Activated T-cell treated with anti-CD3 and anti-CD28 coated beads, Interleukin-2, amount 50 U/mL, for 1 hour (primary cell): Measurements from ENCODE around the gene NEUROD2.
"Not testable (repeated sequence)": the region's sequence is repeated elsewhere in the genome, so short reads cannot be mapped to it uniquely, and the experiment has no call there.

Experiments
- DNase-seq: peaks from one replicate; pipeline ENCODE4 v3.0.0-alpha.2; 2020

The NEUROD2 gene

DNA sequence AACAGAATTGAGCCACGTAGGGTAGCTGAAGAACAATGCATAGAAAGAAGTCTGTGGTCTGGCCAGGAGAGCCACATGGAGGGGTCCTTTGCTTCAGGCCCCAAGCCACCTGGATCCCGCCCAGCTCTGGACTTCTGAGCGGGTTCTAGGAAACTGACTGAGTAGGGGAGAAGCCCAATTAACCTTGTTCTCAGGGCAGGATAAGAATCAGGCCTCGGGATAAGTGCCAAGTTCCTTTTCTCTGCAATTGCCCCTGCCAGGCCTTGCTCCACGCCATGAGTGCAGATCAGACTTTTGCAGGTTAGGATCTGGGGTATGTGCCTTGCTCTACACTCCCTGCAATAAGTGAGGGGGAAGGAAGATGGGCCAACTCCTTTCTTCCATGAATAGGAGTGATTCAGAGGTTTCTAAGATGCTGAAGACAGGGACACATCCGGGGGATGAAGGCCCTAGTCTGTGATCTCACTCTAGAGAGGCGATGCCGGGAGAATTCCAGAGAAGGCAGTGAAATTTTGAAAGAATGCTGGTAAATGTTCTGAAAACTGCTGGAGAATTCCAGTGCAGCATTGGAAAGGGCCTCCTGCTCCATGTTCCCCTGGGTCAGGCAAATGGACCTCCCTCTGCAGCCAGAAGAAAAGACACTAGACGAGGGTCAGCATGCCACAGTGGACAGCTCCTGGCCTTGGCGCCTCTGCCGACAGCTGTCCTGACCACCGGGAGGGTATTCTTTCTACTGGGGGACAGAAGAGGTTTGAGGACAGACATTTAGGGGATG, 5.8 kb downstream of the NEUROD2 start:
- DNase-seq, result no peak

DNA sequence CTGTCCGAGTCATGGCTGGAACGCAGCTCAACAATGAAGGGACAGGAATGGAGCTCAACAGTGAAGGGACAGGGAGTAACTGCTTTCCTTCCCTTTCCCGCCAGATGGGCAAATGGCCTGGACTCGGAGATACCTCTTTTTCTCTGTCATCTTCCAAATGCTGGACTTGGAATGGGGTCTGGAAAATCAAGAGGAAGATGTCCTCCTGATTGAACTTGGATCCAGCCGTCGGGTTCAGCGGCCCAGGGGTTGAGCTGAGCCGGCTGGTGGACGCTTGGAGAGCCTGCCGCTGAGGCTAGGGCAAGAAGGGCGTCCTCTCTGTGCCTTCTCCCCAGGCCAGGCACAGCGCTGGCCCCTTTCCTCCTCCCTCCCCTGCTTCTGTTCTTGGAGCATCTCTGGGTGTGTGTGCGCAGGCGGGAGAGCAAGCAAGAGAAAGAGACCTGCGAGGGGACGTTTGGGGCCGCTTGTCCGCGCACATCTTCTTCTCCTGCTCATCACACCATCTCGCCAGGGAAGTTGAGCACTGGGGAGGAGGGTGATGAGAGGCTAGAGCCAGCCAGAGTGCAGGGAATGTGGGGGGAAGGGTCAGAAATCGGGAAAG, 6.6 kb downstream of the NEUROD2 start:
- no peak for DNase-seq

DNA sequence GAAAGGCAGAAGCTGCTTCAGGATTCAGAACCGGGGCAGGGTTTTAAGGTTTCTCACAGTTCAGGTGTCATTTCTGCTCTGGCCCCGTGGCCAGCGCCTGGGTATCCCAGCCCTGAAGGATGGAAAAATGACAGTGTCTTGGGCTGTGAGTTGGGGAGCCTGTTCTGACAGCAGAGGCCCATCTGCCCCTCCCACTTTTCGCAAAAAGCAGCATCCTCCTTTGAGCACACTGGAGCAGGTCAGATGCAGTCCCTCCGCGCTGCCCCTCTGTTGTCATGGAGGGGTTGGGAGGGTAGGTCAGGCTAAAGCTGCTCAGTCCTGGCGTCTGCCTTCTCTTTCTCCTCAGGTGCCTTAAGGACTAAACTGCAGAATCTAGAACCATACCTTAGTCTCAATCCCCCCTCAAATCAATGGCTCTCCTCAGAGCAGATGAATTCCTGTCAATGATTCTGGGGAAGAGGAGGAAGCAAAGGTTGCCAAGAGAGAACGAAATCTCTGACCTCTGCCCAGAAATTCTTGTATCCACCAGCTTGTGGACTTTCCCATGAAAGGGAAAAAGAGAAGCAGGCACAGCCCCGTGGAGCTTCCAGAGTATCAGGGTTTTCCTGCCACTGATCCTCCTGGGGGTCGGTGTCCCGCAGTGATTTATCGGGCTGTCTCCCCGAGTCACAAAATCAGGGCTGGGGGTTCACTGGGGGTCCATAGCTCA, 7.3 kb downstream of the NEUROD2 start:
- DNase-seq, result no peak

DNA sequence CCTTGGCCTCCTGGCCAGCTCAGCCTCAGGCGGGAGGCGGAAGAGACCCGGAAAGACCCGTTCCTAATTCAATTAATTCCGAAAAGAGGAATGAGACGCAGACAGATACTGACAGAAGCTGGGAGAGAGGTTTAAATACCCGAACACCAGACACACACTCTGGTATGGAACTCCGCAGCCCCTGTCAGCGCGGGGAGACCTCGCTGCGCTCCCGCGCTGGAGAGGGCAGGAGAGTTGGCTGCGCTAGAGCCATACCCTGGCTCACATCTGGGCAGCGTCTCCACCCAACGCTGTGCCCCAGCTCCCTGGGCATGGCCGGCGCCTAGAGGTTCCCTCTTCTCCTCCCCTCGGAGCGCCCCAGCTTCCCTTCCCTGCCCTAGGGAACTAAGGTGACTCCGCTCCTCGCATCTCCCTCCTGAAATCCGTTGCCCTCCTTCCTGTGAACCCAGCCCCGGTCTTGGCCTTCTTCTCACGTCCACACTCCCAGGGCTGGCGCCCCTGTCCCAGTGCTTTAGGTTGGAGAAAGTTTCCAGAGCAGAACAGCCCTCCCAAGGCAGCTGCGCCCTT, 8.0 kb downstream of the NEUROD2 start:
- DNase-seq, result no peak

DNA sequence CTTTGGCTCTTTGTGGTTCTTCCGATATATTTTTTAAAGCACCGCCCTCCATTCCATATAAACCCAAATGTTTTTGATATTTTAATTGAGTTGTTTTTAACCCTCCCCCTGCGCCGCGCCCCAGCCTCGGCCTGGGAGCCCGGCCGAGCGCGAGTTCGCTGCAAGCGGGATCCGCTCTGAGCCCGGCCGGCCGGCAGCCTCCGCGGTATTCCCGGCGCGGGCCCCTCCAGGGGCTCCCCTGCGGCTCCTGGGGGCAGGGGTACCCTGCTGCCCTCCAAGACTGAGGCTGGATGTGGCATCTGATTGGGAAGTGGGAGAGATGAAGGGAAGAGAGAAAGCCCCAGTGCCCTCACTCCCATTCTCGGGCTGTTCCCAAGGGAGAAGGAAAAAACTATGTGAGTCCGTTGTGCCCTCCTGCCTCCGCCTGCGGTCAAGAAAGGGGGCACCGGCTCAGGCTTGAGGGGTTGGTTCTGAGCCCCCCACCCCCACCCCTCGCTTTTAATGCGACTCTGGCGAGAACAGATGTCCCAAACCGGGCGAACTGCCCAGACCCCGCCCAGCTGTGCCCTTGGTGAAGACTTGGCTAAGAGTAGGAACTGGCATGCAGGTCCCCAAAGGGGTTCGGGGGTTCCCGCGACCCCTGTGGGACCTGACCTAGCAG, 8.6 kb downstream of the NEUROD2 start:
- no peak for DNase-seq

DNA sequence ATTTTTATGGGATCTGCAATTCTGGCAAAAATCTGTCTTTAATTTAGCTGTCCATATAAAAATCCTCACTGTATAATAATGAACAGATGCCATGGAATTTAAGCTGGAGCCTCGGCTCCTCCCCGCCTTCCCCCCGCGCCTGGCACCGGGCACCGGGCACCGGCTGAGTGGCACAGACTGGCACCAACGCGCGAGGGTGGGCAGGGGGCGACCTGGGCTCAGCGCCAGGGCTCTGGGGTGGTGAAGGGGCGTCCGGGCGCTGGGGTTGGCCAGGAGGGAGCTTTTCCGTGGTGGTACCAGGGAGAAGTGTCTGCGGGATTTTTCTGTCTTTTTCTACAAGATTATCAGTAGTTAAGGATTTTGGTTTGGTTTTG, 9.1 kb downstream of the NEUROD2 start:
- no peak for DNase-seq

DNA sequence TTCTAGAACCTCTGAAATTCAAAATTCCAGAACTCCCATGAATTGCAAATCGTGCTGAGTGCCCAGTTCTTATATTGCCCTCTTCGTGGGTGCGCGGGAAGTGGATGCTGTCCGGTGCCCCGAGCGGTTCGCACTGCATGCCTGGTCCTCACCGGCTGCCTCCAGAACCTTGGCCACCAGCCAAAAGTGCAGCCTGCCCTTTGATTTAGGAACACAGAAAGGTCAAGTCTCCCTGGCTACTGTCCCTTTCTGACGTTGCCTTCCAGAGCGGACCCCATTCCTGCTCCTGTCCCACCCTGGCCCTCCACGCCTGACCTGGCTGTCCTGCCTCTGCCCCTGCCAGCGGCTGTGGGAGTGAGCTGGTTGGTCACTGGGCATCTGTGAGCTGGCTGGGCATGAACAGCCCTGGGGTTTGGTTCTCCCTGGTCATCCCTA, 9.7 kb downstream of the NEUROD2 start:
- no peak for DNase-seq

DNA sequence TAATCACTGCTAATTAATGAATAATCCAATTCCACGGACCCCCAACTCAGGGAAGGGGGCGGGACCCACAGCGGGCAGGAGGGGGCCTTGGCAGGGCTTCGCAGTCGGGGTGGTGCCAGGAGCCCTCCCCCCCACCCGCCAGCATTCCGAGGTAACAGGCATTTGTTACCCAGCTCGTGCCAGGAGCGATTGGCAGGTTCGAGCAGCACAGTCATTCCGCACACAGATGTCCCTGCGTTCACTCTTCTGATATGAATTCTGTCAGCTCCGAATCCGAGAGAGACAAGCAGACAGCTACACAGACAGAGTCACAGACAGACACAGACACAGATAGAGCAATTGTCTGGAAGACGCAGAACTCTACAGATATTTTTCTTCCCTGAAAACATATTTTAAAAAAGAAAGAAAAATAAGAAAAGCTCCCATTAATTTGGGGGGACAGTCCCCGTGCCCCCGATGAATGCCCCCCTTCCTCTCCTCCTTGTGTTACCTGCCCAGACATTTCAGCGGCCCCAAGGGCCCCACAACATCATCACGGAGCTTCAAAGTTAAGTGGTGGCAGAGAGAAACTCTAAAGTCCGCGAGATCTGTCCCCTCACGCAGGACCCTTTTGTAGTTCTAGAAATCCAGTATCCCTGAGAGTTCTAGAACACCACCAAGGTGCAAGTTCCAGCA, 10.2 kb downstream of the NEUROD2 start:
- no peak for DNase-seq

DNA sequence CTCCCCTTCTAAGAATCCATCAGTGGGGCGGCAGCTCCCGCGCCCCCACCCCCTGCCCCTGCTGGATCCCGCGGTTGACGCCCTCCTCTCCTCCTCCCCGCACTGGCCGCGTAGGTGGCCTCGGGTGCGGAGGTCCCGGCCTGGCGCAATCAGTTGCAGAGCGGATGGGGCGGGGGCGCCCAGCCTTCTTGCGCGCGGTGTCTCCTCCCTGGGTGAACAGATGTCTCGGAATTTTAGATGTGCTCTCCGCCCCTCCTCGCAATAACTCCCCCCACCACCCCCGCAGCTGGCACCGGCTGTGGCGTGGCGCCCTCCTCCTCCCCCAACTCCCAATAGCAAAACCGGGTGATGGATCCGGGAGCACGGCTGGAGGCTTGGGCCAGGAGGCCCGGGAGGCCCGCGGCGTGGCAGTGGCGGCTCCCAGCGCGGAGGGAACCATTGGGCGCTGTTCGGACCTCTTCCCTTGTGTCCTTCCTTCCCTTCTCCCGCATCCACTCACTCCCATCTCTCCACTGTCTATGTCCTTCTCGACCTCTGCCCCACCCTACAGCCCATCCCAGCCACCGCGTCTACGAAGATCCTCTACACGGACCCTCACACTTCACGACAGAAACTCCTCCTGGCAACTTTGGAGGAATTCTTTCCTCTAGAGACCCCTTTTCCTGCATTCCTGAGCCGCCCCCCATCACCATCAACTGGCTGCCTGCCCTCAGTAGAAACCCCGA, 11.0 kb downstream of the NEUROD2 start:
- no peak for DNase-seq

DNA sequence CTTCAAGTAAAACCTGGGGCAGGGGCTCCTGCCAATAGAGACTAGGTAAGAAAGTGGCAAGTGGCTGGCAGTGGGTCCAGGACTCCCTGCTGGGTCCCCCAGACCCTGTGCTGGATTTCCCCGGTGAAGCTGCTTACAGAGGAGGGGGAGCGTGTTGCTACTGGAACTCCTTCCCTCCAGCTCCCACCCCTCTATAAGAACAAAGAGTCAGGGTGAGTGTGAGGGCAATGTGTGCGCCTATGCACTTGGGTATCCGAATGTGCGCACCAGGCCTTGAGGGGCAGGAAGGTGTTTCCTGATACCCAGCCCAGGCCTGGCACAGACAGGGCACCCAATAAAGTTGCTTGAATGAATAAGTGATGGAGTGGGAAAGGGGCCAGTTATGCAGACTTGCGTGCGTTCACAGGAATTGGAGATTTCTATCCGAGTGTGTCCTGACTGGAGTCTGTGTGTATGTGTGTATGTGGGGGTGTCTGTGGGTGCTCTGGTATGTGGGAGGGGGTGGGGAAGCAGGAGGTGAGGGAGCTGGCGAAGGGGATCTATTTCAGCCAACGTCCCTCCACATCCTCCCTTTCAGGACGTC, 11.7 kb downstream of the NEUROD2 start:
- DNase-seq, result no peak

DNA sequence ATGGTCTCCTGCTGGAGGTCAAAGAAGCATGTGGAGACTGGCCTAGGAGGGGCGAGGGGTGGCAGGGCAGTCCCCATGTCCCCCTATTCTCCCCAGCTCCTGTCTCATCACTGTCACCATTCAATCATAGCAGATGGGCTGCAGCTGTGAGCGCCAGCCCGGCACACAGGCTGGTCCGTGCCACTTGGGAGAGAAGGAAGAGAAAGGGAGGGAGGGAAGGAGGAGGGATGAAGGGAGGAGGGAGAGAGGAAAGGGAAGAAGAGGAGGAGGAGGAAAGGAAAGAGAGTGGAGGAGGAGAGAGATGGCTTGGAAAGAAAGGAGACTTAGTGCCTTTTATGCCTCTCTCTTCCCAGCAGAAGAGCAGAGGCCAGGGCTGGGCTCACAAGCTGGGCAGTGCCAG, 12.4 kb downstream of the NEUROD2 start:
- no peak for DNase-seq

DNA sequence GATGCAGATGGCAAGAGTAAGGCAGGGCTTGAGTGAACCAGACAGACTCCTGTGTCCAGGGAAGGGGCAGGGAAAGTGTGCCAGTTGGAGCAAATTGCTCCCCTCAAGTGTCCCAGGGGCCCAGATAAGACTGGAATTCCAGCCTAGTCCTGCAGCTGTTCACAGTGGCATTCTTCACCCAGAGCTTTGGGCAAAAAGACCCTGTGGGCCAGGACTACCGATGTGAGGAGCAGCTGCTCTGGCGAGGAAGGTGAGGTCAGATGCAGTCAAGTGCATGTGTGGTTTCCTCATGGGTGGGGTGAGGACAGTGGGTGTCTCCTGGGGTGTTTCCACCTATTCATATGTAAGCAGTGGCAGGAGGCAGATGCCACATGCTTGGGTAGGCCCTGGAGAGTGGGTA, 14.3 kb downstream of the NEUROD2 start:
- DNase-seq, result no peak

DNA sequence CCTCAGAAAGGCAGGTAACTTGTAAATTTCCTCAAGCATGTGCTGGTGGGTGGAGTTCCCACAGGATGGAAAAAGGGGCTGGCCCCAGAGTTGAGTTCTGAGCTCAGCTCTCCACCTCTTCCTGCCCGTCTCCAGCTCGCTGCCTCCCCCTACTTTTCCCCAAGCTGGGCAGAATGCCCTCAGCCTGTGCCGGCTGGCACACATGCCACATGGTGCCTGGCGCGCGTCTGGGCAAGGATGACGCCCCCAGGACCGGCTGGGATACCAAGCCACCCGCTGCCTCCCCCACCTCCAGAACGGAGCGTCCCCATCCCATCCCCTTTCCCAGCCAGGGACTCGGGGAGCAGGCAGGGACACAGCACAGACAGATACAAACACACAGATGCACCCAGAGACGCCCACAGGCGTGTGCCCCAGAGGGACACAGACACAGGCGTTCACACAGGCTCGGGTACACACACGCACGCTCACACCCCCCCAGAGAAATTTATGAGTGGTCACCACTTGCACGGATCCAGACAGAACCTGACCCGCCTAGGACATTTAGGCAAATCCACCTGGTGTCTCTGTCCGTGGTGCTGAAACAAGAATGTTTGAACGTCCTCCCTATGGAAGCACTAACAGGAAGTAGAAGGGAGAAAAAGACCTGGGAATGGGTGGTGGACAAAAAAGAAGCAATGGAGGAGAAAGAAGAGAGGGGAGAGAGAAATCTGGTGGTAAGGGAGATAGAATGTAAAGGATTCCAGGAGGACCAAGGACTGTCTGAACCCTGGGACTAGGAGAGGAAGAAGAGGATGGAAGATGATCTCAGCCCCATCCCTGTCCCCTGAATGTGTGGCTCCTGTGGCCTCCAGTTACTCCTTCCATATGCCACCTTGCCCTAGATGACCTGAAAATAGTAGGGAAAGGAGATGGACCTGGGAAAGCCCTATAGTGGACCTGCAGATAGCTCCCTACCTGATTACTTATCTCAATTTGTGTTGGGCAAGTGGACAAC, 15.5 kb downstream of the NEUROD2 start:
- DNase-seq, result no peak

DNA sequence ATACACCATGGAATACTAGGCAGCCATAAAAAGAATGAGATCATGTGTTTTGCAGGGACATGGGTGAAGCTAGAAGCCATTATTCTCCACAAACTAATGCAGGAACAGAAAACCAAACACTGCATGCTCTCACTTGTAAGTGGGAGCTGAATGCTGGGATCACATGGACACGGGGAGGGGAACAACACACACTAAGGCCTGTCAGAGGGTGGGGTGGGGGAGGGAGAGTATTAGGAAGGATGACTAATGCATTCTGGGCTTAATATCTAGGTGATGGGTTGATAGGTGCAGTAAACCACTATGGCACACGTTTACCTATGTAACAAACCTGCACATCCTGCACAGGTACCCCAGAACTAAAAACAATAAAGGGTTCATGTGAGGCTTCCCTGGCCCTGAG, 17.5 kb downstream of the NEUROD2 start:
- DNase-seq, result not testable (repeated sequence)

DNA sequence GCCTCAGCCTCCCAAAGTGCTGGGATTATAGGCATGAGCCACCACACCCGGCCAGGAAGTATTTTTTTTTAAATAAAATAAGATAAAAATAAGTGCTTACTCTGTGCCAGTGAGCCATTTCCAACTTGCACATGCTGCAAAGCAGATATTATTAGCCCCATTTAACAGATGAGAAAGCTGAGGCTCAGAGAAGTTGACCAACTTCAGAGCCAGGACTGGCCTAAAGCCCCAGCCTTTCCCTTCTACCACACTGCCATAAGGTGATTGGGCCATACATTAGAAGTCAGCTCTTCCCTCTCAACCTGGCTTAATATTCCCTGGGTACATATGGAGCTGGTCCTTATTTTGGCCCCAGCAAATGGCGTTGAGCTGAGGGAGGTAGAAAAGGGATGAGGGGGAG, 25.1 kb downstream of the NEUROD2 start:
- DNase-seq, result no peak

DNA sequence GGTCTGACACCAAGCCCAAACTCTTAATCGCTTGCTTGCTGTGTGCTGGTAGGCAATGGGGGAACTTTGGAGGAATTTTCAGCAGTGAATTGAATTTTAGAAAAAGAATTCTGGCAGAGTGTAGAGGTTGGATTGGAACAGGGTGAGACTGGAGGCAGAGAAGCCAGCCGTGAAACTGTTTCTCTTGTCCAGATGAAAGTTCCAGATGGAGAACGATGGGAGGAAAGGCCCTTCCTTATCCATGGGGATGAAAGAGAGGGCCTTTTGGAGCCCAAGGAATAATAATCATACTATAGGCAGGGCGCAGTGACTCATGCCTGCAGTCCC, 26.0 kb downstream of the NEUROD2 start:
- DNase-seq, result no peak

DNA sequence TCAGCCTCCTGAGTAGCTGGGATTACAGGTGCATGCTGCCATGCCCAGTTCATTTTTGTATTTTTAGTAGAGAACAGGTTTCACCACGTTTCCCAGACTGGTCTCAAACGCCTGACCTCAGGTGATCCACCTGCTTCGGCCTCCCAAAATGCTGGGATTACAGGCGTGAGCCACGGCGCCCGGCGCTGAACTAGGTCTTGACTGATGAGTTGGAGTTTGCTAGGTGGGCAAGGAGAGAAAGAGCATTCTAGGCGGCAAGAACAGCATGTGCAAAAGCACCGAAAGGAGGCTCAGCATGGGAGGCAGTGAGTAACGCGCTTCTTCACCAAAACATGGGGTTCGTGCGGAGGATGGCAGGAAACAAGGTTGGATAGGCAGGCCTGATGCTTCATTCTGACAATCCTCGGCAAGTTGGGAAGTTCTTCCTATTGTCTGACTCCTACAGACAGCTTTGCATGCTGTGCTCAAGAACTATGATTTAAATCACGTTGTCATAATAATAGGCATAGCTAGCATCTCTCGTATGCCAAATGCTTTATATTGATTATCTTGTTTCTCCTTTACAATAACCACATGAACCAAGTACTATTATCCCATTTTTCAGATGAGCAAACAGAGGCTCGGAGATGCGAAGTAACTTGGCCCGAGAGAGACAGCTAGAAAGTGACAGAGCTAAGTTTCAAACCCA, 26.5 kb downstream of the NEUROD2 start:
- no peak for DNase-seq

DNA sequence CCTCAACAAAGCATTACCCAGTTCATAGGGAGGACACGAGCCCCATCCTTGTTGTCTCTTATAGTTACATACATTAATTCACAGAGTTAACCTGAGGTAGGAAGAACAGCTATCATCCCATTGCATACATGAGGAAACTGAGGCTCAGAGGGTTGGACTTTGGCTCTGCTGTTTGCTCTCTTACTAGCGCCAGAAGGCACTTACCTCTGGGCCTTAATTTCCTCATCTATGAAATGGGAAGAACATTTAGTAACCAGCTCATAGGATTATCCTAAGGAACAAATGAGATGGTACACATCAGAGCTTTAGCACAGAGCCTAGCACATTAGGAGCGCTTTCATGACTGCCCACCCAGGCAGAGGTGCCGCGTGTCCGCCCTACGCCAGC, 27.6 kb downstream of the NEUROD2 start:
- no peak for DNase-seq

DNA sequence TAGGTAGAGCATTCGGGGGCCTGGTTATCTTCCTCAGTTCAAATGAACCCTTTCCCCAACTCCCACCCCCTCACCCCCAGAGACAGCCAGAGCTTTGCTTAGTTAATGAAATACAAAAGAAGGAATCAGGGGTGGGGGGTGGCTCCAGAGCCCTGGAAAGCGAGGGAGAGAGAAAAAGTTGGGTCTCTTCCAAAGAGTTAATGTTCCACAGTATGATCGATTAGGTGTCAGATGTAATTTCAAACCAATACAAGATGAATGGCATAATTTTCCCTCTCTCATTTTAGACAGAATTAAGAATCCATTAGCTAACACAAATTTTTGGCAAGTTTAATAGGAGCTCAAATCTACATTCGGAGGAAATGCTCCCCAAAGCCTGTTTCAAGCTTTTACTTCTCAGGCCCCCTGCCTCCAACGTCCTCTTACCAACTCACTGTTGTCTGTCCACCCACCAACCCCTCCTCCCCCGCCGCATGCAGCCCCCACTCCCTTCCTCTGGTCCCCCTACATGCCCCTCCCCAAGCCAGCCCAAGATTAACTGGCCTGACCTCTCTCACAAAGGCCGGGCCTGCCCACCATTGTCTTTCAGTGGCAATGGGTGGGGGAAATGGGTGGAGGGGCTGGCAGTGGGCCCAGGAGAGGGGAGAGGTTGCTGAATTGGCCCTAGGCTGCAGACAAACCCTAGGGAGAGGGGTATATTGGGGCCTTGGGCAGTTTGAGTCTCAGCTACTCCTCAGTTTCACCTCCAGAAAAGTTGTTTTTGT, 28.2 kb downstream of the NEUROD2 start:
- no peak for DNase-seq
